Left lobe of liver (tissue), 2 donors: Measurements from ENCODE around the gene MAP2K5. TPM values are rescaled to one million over a fixed set of nuclear protein-coding genes. Genes with fewer than 3 reads are reported as not detected.

Experiments
- ATAC-seq: fragments of 200-7000 bp; cut with Tn5 transposase; one replicate; pipeline ENCODE4 v1.9.1; 2020; ENCODE audit warnings: mild to moderate bottlenecking, moderate library complexity
- DNase-seq: peaks from one replicate; pipeline ENCODE4 v3.0.0-alpha.2; 2020; ENCODE audit warnings: low spot score
- total RNA-seq: library from RNA; stranded (reverse); gene quantifications from one replicate; pipeline ENCODE4 v1.2.1, GENCODE V29; 2021
- donor health status: DM: no; HTN: no; CAD: no; lungs with moderate emphysema.
- donor health status: DM: no; HTN: yes; CAD: no.

MAP2K5 gene
- total RNA-seq, 1 donor from 2014 or later = 9.9 TPM

DNA sequence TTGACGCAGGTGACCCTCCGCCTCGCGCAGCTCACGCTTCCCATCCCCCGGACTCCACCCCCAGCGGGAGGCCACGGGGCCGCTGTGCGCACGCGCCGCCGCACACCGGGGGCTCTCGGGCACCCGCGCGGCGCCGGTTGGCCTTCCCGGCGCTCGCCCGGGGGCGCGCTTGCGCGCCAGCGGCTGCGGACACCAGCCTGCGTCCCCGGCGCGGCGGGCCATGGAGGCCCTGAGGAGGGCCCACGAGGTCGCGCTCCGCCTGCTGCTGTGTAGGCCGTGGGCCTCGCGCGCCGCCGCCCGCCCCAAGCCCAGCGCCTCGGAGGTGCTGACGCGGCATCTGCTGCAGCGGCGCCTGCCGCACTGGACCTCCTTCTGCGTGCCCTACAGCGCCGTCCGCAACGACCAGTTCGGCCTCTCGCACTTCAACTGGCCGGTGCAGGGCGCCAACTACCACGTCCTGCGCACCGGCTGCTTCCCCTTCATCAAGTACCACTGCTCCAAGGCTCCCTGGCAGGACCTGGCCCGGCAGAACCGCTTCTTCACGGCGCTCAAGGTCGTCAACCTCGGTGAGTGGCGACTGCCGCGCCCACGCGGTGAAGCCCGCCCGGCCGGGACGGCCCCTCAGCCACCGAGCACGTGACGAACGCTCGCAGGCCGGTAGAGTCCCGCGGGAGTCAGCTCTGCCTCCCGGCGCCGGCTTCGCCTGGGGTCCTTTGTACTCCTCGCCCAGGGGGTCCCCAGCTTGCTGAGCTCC lies 21.3 kb upstream of the MAP2K5 start, which contains the start of gene C15orf61:
Gene C15orf61 (plus strand): TSS at position 103 of the 754 bp plus-strand sequence. CDS start 118 bp downstream, at position 221.
- ATAC-seq (peak; percentile 89), DNase-seq (peak; percentile 95)

DNA sequence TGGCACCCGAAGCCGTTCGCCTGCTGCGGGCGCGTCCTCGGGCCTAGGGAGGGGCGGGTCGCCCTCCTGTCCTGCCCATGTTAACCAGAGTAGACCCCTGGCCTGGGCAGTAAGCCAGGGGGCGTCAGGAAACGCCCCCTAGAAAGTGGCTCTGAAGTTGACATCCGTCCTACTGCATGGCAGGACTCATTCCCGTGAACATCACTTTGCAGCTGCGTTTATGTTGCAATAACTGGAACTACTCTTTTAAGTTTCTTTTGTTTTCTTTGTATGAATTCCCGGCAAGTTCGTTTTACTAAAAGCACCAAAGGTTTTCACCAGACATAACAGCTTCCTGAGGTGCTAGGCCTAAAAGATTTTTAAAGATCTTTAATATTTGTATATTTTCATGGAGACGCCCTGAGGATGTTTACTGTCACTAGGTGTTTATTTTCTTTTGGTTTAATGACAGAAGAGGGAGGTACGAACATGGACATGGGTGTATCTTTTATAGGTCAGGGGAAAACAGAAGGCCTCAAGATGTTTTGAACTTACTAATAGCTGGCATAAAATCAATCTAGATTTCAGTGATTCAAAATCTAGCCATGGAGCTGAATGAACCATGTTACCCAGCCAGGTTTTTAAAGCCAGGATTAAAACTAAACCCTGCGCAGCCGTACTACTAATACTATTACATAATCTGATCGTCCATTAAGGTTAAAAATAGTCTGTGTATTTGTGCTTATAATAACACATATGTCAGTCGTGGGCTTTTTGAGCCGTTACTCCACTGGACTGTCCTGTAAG lies 20.5 kb upstream of the MAP2K5 start:
- ATAC-seq (peak; percentile 9), DNase-seq (no peak)

GRCh38 chr15:67523330-67523729 lies 19.2 kb upstream of the MAP2K5 start:
- no peak for DNase-seq
- no peak for ATAC-seq

GRCh38 chr15:67524235-67524634 lies 18.3 kb upstream of the MAP2K5 start:
- DNase-seq (no peak), ATAC-seq (no peak)

GRCh38 chr15:67528513-67528912 lies 14.0 kb upstream of the MAP2K5 start:
- DNase-seq (no peak), ATAC-seq (no peak)

- DNase-seq = no peak
- ATAC-seq = no peak
Observed at GRCh38 chr15:67531379-67531914, 11.1 kb upstream of the MAP2K5 start.

- no peak for DNase-seq
- ATAC-seq = no peak
Observed at GRCh38 chr15:67533873-67534272, 8.6 kb upstream of the MAP2K5 start.

DNA sequence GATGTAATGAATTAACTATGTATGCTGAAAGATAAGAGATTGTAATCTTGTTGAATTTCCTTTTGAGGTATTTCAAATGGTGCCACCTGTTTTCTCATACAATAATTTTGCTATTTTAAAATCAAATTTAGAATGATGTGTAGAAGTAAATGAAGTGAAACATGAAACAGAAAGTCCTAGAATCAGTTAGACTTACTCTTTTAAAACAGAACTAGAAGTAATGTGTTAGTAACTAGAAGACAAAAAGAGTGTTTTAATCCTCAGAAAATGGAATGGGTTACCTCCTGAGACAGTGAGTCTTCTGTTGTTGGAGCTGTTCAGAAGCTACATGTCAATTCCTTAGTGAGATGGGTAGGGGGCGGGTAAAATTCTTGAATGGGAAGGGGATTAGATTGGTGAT lies 8.1 kb upstream of the MAP2K5 start:
- DNase-seq = no peak
- no peak for ATAC-seq

- ATAC-seq = no peak
- no peak for DNase-seq
Observed at GRCh38 chr15:67537771-67538170, 4.7 kb upstream of the MAP2K5 start.

GRCh38 chr15:67543348-67543718 lies 830 bp downstream of the MAP2K5 start:
- DNase-seq = peak; percentile 50

DNA sequence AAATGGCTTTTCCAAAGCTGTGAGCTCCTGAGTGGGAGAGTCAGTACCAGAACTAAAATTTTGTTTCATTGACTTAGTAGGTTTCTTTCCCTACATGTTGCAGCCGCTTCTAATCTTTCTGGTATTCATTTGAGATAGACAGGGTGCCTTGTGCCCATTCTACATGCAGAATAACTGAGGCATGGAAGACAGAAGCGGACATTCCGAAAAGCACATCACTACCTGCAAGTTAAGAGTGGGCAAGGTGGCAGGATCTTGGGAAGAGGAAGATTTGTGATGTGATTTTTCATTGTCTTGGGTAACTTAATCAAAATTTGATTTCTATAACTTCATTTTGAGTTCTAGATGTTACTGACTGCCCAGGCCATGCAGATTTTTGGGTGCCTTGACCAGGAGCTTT lies 2.0 kb downstream of the MAP2K5 start:
- DNase-seq = no peak
- no peak for ATAC-seq

More at GRCh38 chr15:67543348-67543718, 830 bp downstream of the MAP2K5 start:
- ATAC-seq = peak; percentile 39

DNA sequence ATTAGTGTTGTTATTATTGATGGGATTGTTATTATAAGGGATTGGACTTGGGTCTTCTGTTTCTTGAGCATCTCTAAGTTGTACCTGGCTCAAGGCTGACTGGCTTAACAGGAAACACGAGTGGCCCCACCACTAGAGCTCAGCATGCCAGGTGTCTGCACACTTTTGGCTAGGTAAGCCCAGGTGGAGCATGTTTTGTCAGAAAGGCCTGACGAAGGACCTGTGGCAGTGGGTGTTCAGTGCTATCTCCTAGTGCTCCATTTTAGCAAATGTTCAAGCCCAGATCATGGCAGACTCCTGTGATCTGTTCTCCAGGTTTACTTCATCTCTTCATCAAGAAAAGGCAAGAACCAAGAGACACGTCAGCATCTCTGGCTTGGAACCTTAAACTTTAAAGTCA lies 3.4 kb downstream of the MAP2K5 start:
- DNase-seq = no peak
- no peak for ATAC-seq

DNA sequence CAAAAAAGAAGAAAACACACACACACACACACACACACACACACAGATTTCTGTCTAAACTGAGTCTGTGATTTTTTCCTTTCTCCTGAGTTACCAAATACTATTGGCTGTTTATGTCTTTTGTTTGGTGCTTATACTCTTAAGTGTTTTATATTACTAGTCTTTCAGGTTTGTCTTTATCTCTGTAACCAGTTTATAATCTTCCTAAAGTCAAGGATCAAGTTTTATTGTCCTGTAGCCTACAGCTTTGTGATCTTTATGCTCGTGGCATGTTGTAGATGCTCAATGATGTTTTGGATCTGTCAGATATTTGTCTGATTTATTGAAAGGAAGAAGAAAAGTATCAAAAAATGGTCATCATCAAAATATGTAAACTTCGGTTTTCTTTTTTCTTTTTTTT lies 4.6 kb downstream of the MAP2K5 start:
- DNase-seq (no peak), ATAC-seq (no peak)

DNA sequence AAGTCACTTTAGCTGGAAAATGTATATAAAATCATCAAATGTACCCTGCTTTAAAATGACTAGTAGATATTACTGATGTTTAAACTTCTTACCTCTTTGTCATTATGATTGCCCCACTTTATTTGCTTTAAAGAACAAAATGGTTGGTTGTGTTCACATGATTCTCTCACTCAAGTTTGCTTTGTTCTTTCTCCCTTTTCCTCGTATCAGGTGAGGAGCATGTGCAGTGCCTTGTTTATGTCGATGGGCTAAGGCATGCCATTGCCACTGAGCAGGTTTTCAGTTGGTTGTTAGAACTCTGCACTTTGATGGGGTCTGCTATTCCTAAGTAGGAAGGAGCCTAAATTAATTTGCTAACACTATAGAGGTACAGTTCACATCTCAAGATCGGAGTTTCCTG lies 5.3 kb downstream of the MAP2K5 start:
- DNase-seq (no peak), ATAC-seq (no peak)

DNA sequence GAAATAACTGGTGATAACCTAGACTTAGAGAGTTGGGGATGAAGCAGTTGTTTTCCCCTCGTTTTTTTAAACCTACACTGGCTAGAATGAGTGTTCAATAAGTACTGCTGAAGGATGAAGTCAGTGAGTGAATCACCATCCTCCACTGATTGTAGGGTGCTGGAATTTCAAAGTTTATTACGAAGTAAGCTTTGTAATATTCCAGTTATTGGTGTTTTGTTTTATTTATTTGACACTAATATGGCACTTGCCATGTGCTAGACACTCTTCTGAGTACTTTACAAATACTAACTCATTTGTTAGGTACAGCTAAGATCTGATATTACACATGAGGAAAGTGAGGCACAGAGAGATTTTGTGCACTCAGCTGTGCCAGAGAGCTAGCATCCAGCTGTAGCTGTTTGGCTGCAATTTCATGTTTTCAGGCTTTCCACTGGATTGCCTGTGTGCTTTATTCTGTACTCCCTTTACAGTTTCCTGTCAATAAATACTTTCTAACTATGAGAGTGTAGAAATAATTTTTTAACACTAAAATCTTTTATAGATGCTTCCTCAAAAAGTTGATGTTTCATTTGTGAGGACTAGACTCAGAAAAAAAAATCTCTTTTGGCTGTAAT lies 5.8 kb downstream of the MAP2K5 start:
- no peak for DNase-seq
- no peak for ATAC-seq

GRCh38 chr15:67548862-67549651 lies 6.6 kb downstream of the MAP2K5 start:
- no peak for ATAC-seq
- DNase-seq = no peak

GRCh38 chr15:67549736-67550135 lies 7.2 kb downstream of the MAP2K5 start:
- DNase-seq (no peak), ATAC-seq (no peak)

DNA sequence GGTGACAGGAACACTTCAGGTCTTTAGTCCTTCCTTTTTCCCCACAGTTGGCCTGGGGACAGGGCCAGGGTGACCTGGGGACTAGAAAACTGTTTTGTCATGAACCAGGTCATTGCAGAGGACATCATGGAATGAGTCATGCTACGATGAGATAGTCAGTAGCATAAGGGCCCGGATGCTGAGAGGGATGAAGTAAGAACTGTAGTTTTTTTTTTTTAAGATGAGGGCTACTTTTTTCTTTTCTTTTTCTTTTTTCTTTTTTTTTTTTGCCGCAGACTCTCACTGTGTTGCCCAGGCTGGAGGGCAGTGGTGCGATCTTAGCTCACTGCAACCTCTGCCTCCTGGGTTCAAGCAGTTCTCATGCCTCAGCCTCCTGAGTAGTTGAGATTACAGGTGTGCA lies 8.0 kb downstream of the MAP2K5 start:
- DNase-seq = no peak
- no peak for ATAC-seq

- DNase-seq = no peak
- no peak for ATAC-seq
Observed at GRCh38 chr15:67551207-67551743, 8.8 kb downstream of the MAP2K5 start.

GRCh38 chr15:67554580-67554979 lies 12.1 kb downstream of the MAP2K5 start:
- ATAC-seq (no peak), DNase-seq (no peak)
